B cell (primary cell): ENCODE measurements around the gene RFK. TPM values are rescaled to one million over a fixed set of nuclear protein-coding genes. Genes with fewer than 3 reads are reported as not detected.

Source experiments
- ATAC-seq: fragments of 200-7000 bp; cut with Tn5 transposase; one replicate; pipeline ENCODE4 v1.10.0; 2021; ENCODE audit warnings: low read depth, mild to moderate bottlenecking, moderate number of reproducible peaks, moderate library complexity
- CTCF ChIA-PET: fragments of 350-600 bp; sonication (Branson Sonifier 250); formaldehyde crosslinking; loops from one replicate; lab custom pipeline; 2021; ENCODE audit warnings: antibody characterized with exemption, inconsistent platforms; lab: Charles Lee
- POLR2A ChIA-PET: fragments of 350-600 bp; sonication (Branson Sonifier 250); formaldehyde crosslinking; loops from one replicate; lab custom pipeline; 2021; ENCODE audit warnings: antibody characterized with exemption; lab: Charles Lee
- DNase-seq: peaks from one replicate; pipeline ENCODE4 v3.0.0; 2013
- H2AFZ ChIP-seq: 2 replicates; pipeline ENCODE4 v1.6.1; 2012; ENCODE audit warnings: mild to moderate bottlenecking, low read depth, low read length; ENCODE audit not compliant: insufficient read depth, poor library complexity, severe bottlenecking
- H3K27ac ChIP-seq, 2 donors: 1 replicate in 1 of 2; 2 replicates in 1 of 2; pipeline ENCODE4 v1.5.1; 2012 to 2013; ENCODE audit warnings: low read length in 2 of 2, mild to moderate bottlenecking in 2 of 2, moderate library complexity in 1 of 2
- H3K27me3 ChIP-seq, 4 experiments: fragments of 200-600 bp in 1 of 4; sonication (generic) in 1 of 4; replicated peaks in 1 of 4; 1 replicate in 2 of 4; 2 replicates in 2 of 4; pipeline versions ENCODE4 v1.6.1 to v1.7.0; 2013 to 2016; ENCODE audit warnings: low read length in 3 of 4, mild to moderate bottlenecking in 2 of 4, mixed read lengths in 1 of 4, moderate library complexity in 1 of 4; ENCODE audit not compliant: insufficient read depth in 4 of 4, control insufficient read depth in 3 of 4; ENCODE audit errors: control extremely low read depth in 1 of 4
- H3K36me3 ChIP-seq, 2 experiments: replicated peaks in 1 of 2; 1 replicate in 1 of 2; 2 replicates in 1 of 2; pipeline versions ENCODE4 v1.6.1 to v1.7.1; 2013; ENCODE audit warnings: low read length in 1 of 2; ENCODE audit not compliant: insufficient read depth in 2 of 2, control insufficient read depth in 1 of 2; ENCODE audit errors: control extremely low read depth in 1 of 2, extremely low read depth in 1 of 2
- H3K4me1 ChIP-seq, 2 donors: fragments of 200-600 bp in 1 of 2; sonication (generic) in 1 of 2; 1 replicate in 1 of 2; 2 replicates in 1 of 2; pipeline versions ENCODE4 v1.5.1 to v1.6.1; 2013 to 2017; ENCODE audit warnings: low read length in 2 of 2; ENCODE audit not compliant: control insufficient read depth in 2 of 2, insufficient read depth in 2 of 2
- H3K4me2 ChIP-seq: replicated peaks from 2 replicates; pipeline ENCODE3; 2012; ENCODE audit warnings: mild to moderate bottlenecking, low read depth, low read length; ENCODE audit not compliant: poor library complexity, severe bottlenecking
- H3K4me3 ChIP-seq, 5 experiments: fragments of 200-600 bp in 1 of 5; sonication (generic) in 1 of 5; 1 replicate in 3 of 5; 2 replicates in 2 of 5; pipeline versions ENCODE4 v1.5.1 to v1.7.0; 2011 to 2016; ENCODE audit warnings: low read length in 4 of 5, mild to moderate bottlenecking in 4 of 5, low read depth in 2 of 5, control low read depth in 1 of 5, moderate library complexity in 1 of 5; ENCODE audit not compliant: insufficient read depth in 1 of 5; ENCODE audit errors: control extremely low read depth in 1 of 5, extremely low read depth in 1 of 5
- H3K79me2 ChIP-seq: fragments of 200-600 bp; sonication (generic); one replicate; pipeline ENCODE4 v1.6.0; 2016; ENCODE audit warnings: low read length; ENCODE audit not compliant: control insufficient read depth, insufficient read depth
- H3K9ac ChIP-seq: fragments of 200-600 bp; sonication (generic); 2 replicates; pipeline ENCODE4 v1.6.1; 2017; ENCODE audit warnings: mild to moderate bottlenecking, low read length, moderate library complexity
- H3K9me3 ChIP-seq, 3 donors: one replicate each; pipeline versions ENCODE4 v1.6.1 to v1.7.1; 2013; ENCODE audit warnings: low read length in 2 of 3; ENCODE audit not compliant: control insufficient read depth in 2 of 3, insufficient read depth in 1 of 3; ENCODE audit errors: control extremely low read depth in 1 of 3
- H4K20me1 ChIP-seq: 2 replicates; pipeline ENCODE4 v1.6.0; 2012; ENCODE audit warnings: mild to moderate bottlenecking, low read length; ENCODE audit not compliant: insufficient read depth, control insufficient read depth, poor library complexity, severe bottlenecking
- H3K27ac Mint-ChIP-seq: one replicate; pipeline ENCODE4 v1.8.0; 2021; ENCODE audit warnings: mixed read lengths
- H3K27me3 Mint-ChIP-seq: one replicate; pipeline ENCODE4 v1.8.0; 2021; ENCODE audit warnings: mixed read lengths
- H3K4me1 Mint-ChIP-seq: one replicate; pipeline ENCODE4 v1.8.0; 2021; ENCODE audit warnings: mixed read lengths
- H3K4me3 Mint-ChIP-seq: one replicate; pipeline ENCODE4 v1.8.0; 2021; ENCODE audit warnings: mixed read lengths
- H3K9me3 Mint-ChIP-seq: one replicate; pipeline ENCODE4 v1.8.0; 2022; ENCODE audit warnings: mixed read lengths; ENCODE audit not compliant: insufficient read depth
- CTCF ChIP-seq: fragments of 200-600 bp; IDR thresholded peaks from one replicate; pipeline ENCODE4 v1.8.0; 2022; ENCODE audit warnings: antibody characterized with exemption, mild to moderate bottlenecking
- EZH2 ChIP-seq: IDR thresholded peaks from 2 replicates; pipeline ENCODE4 v1.6.1; 2012; ENCODE audit warnings: borderline replicate concordance, low read depth, mild to moderate bottlenecking, moderate library complexity, low read length; ENCODE audit not compliant: insufficient read depth, poor library complexity, severe bottlenecking
- WGBS: methylation state at CpG from one replicate; pipeline ENCODE4 v1.1.5; 2013; ENCODE audit warnings: missing lambda C conversion rate; ENCODE audit not compliant: insufficient coverage; 5-methylcytosine and 5-hydroxymethylcytosine counted together
- intact Hi-C: fragments of 100-400 bp; cut with micrococcal nuclease; formaldehyde crosslinking; loops from one replicate; pipeline ENCODE4 v1.10.0; 2022
- polyA plus RNA-seq: library from polyadenylated mRNA; depleted of rRNA; stranded (reverse); fragments of >200 nt; gene quantifications from 2 replicates; pipeline ENCODE4 v1.2.3, GENCODE V29; 2012
- total RNA-seq, 2 donors: library from RNA; stranded (reverse); fragments of 120-200 nt in 1 of 2; gene quantifications; 1 replicate in 1 of 2; 2 replicates in 1 of 2; pipeline versions ENCODE4 v1.2.3 to v1.2.4, GENCODE V29; 2013 to 2022

Gene RFK
- total and polyA plus RNA-seq, 2 donors (not counting 1 experiment from before 2014, with no cell fraction given): 3.4 to 9.0 TPM

- intact Hi-C loops: no loop called here
- H3K9me3 Mint-ChIP-seq: no peaks in the 10 kb centered on the region
Observed at GRCh38 chr9:76373173-76373783, 20.9 kb downstream of the RFK start.

GRCh38 chr9:76372336-76372735, 21.9 kb downstream of the RFK start:
- Mint-ChIP-seq H3K4me3 (no peak overlapping the region), H3K27me3 (peaks cover 4% of the 10 kb centered on the region), H3K9me3 (no peaks in the 10 kb centered on the region), H3K27ac (no peak overlapping the region), H3K4me1 (no peaks in the 10 kb centered on the region)
- Histone ChIP-seq H3K4me1 (no peaks in the 10 kb centered on the region), H2AFZ (no peak overlapping the region), H4K20me1 (no peaks in the 10 kb centered on the region), H3K27me3 (no peaks in the 10 kb centered on the region), H3K4me2 (no peak overlapping the region), H3K27ac (no peak overlapping the region), H3K36me3 (no peaks in the 10 kb centered on the region), H3K9me3 (peaks cover 0 to 5% (median 0%) of the 10 kb centered on the region in 3 donors), H3K9ac (no peak overlapping the region), H3K4me3 (no peak overlapping the region), H3K79me2 (no peaks in the 10 kb centered on the region)
- ChIA-PET CTCF (no interaction called here), POLR2A (no interaction called here)
- DNase-seq (no peak), ATAC-seq (no peak)
- intact Hi-C loops: no loop called here
- TF ChIP-seq CTCF (no peak), EZH2 (no peak)

More at GRCh38 chr9:76373173-76373783, 20.9 kb downstream of the RFK start:
- H3K9ac ChIP-seq: no peak overlapping the region
- no peaks in the 10 kb centered on the region for H3K79me2 ChIP-seq
- H3K36me3 ChIP-seq: no peaks in the 10 kb centered on the region
- ChIA-PET POLR2A (no interaction called here), CTCF (no interaction called here)
- TF ChIP-seq EZH2: no peak
- no peak for TF ChIP-seq CTCF
- no peak overlapping the region for H3K4me3 ChIP-seq
- no peaks in the 10 kb centered on the region for H3K4me1 ChIP-seq
- H3K27ac ChIP-seq: no peak overlapping the region
- DNase-seq (no peak), ATAC-seq (no peak)
- no peak overlapping the region for H3K4me2 ChIP-seq
- no peaks in the 10 kb centered on the region for H4K20me1 ChIP-seq
- no peaks in the 10 kb centered on the region for H3K27me3 ChIP-seq
- H3K9me3 ChIP-seq: peaks cover 0 to 2% (median 0%) of the 10 kb centered on the region in 3 donors
- WGBS: 83% methylated on average over 3 of the region's 4 CpGs
- no peak overlapping the region for H2AFZ ChIP-seq
- Mint-ChIP-seq H3K27me3 (no peaks in the 10 kb centered on the region), H3K4me1 (no peaks in the 10 kb centered on the region), H3K4me3 (no peak overlapping the region), H3K27ac (no peak overlapping the region)
